GM19328 (cell line): ENCODE data around the gene OR10H4.
"Not testable (repeated sequence)": the region's sequence is repeated elsewhere in the genome, so short reads cannot be mapped to it uniquely, and the experiment has no call there.

Source experiments
- ATAC-seq: cut with Tn5 transposase; IDR thresholded peaks from one replicate; pipeline ENCODE4 v1.9.1; 2021; ENCODE audit warnings: mild to moderate bottlenecking, moderate library complexity; ENCODE audit not compliant: unreplicated experiment

The OR10H4 gene

DNA sequence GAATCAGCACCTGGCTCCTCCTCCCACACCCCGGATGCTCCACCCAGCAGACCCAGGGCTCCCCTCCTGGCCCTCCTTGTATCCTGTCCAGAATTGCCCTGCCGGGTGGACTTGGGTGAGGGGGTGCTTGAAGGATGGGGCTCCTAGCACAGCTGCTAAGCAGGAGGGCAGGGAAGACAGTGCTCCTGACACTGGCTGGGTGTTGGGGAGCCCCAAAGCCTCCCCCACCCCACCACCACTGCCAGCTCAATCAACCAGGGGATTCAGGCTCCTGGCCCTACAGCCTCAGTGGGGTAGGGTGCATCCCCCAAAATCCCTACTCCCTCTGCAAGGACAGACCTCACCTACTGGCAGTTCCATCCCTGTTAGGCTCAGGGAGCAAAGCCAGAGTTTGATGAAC, 11.9 kb upstream of the OR10H4 start:
- ATAC-seq, result no peak

GRCh38 chr19:15937771-15938170, 11.0 kb upstream of the OR10H4 start:
- no peak for ATAC-seq

- no peak for ATAC-seq
Observed at GRCh38 chr19:15944401-15944800, 4.4 kb upstream of the OR10H4 start.

DNA sequence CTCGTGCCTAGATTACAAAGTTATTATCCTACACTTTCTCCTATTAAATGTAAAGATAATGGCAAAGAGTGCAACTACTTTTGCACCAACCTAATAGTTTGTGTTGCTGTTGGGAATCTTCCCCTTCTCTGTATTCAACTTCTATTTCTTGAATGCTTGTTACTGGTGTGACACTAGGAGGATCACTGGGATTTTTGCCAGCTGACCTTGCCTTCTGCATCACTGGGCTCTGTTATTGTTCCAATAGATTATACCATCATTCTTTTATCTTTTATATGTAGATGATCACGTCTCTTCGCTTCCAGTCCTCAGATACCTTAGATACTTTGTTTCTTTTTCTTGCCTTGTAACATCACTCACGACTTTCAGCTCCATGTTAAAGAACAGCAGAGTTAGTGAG, 3.5 kb upstream of the OR10H4 start:
- no peak for ATAC-seq

GRCh38 chr19:15954820-15955219, 6.0 kb downstream of the OR10H4 start:
- no peak for ATAC-seq

GRCh38 chr19:15962319-15962718, 13.5 kb downstream of the OR10H4 start:
- no peak for ATAC-seq

GRCh38 chr19:15964231-15964630, 15.4 kb downstream of the OR10H4 start:
- no peak for ATAC-seq

GRCh38 chr19:15971224-15971780, 22.5 kb downstream of the OR10H4 start:
- ATAC-seq, result no peak

GRCh38 chr19:15972043-15972442, 23.2 kb downstream of the OR10H4 start:
- not testable (repeated sequence) for ATAC-seq

- ATAC-seq, result no peak
Observed at GRCh38 chr19:15974856-15975255, 26.0 kb downstream of the OR10H4 start.

GRCh38 chr19:15976836-15977689, 28.3 kb downstream of the OR10H4 start:
- ATAC-seq, result no peak

DNA sequence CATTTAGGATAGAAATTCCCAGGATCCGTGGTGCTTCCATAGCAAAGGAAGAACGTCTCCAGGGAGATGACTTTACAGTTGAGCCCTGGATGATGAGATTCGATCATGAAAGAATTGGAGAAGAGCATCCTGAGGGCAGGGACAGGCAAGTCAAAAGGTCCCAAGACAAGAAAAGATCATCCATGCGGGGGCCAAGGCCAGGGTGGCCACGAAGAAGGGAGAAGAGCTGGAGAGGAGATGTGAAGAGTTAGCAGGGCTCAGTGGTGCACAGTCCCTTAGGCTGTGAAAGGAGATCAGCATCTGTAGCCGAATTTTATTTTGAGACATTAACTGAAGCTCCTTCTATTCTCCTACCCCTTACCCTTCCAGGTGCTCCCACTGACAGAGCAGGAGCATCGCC, 28.9 kb downstream of the OR10H4 start:
- ATAC-seq, result no peak

DNA sequence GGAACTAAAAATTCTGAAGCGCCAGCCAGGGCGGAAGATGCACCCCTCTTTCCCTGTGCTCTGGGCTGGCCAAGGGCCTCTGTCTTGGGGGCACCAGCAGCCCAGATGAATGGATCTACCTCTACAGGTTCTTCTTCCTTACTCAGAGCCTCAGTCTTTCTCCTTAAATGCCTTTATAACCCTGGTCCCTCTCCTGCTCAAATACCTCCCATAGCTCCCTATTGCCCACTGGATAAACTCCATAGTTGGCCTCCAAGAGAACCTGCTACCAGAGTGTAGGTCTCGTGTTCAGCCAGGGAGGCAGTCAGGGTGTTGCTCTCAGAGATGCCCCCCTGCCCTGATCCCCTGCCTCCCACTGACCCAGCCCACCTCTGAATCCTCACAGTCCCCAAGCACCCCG, 30.5 kb downstream of the OR10H4 start:
- no peak for ATAC-seq

- ATAC-seq, result not testable (repeated sequence)
Observed at GRCh38 chr19:15985831-15986230, 37.0 kb downstream of the OR10H4 start.

DNA sequence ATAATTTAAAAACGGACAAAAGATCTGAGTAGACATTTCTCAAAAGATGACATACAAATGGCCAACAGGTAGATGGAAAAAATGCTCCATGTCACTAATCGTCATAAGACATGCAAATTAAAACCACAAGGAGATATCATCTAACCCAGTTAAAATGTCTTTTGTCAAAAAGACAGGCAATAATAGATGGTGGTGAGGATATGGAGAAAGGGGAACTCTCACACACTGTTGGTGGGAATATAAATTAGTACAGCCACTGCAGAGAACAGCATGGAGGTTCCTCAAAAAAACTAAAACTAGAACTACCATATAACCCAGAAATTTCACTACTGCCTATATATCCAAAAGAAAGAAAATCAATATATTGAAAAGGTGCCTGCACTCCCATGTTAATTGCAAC, 37.9 kb downstream of the OR10H4 start:
- no peak for ATAC-seq

- no peak for ATAC-seq
Observed at GRCh38 chr19:15989889-15990288, 41.1 kb downstream of the OR10H4 start.

DNA sequence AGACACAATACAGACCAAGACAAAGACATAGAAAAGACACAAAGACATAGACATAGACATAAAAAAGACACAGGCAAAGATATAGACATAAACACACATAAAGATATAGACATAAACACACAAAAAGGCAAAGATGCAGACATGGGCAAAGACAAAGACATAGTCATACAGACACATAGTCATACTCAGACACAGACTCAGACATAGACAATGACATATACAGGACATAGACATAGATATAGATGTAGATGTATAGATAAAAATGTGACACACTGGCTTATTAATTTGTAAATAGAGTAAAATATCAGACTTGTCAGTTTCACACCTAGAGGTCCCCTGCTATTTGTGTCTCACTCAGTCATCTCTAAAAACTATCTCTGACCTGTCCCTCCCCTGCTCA, 42.8 kb downstream of the OR10H4 start:
- no peak for ATAC-seq

DNA sequence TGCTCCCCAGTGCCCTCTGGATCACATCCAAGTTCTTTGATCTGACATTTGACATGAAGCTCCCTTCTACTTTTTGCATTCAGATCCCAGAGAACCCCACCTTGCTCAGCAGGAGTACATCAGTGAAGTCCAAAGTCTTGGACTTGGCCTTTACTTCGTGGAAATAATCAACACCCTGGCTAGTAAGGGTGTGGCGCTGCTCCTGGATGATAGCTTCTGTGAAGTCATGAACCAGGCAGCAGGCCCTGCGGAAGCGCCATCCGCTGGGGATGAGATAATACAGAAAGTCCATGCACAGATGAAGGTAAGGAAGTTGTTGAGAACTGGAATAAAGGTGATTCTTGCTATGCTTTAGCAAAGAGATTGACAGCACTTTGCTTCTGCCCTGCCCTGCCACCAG, 43.2 kb downstream of the OR10H4 start:
- ATAC-seq, result no peak

DNA sequence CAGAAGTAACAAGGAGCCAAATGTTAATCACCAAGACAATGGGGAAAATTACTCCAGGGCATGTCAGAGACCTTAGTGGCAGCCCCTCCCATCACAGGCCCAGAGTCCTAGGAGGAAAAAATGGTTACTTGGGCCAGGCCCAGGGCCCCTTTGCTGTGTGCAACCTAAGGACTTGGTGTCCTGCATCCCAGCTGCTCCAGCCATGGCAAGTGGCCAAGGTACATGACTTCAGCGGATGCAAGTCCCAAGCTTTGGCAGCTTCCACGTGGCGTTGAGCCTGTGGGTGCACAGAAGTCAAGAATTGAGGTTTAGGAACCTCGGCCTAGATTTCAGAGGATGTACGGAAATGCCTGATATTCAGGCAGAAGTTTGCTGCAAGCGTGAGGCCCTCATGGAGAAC, 46.7 kb downstream of the OR10H4 start:
- ATAC-seq, result no peak

GRCh38 chr19:15998166-15998565, 49.4 kb downstream of the OR10H4 start:
- ATAC-seq, result no peak
